H4 (cell line): Measurements from ENCODE around the gene CLIC3. TPM values are rescaled to one million over a fixed set of nuclear protein-coding genes. Genes with fewer than 3 reads are reported as not detected.
"Not testable (repeated sequence)": the region's sequence is repeated elsewhere in the genome, so short reads cannot be mapped to it uniquely, and the experiment has no call there.

Experiments
- DNase-seq: peaks from one replicate; pipeline ENCODE4 v3.0.0-alpha.2; 2015; ENCODE audit warnings: low spot score
- total RNA-seq: library from RNA; depleted of rRNA; stranded (reverse); fragments of >200 nt; shearing (Covaris generic); gene quantifications from 2 replicates; pipeline ENCODE4 v1.2.3, GENCODE V29; 2014

The CLIC3 gene
- total RNA-seq, 1 experiment from 2014 or later: 0.64 TPM

DNA sequence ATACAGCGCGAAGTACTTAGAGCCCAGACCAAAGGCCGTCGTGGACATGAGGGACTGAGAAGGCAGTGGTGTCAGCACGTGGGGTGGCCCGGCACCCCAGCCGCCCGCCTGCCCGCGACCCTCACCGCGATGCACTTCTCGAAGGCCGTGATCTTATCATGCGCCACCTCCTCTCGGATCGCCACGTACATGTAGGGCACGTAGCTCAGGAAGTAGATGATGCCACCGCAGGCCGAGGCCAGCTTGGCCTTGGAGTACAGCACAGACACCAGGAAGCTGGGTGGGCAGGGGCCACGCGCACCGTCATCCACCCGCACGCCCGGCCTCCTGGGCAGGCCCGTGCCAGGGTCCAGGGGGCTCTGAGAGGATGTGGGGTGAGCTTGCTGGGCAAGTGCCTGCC is 20.7 kb upstream of the CLIC3 start:
- DNase-seq: no peak

DNA sequence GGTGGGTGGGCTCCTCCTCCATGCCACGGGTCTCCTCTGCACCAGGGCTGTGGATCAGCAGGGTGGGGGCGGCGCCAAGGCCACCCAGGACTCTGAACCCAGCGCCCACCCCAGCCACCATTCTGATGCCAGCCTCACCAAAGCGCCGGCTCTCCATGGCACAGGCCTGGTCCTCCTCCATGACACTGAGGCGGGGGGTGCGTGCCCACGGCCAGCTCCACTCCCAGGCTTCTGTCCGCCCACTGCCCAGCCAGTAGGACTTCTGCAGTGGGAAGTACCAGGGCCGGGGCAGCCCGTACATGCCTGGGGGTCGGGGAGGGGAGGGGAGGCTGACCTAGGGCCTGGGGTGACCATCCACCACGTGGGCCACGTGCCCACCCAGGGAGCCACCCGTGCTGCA is 20.1 kb upstream of the CLIC3 start:
- DNase-seq: no peak

GRCh38 chr9:137015976-137016375 is 19.6 kb upstream of the CLIC3 start:
- no peak for DNase-seq

GRCh38 chr9:137015540-137015930 is 19.2 kb upstream of the CLIC3 start:
- DNase-seq: no peak

GRCh38 chr9:137014776-137015539 is 18.6 kb upstream of the CLIC3 start:
- no peak for DNase-seq

GRCh38 chr9:137014166-137014565 is 17.8 kb upstream of the CLIC3 start:
- no peak for DNase-seq

DNA sequence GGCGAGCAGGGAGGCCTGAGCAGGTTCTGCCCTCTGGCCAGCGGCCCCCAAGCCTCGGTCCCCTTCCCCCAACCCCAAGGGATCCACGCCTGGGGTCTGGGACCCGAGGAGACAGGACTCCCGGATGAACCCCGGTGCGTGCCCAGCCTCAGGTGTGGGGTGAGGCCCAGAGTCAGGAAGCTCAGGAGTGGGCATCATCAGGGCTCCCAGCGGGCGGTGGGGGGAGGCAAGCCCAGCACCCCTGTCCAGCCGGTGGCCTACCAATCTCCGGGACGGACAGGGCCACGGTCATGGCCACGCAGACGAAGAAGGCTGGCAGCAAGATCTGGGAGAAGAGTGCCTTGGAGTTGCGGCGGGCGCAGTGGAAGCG is 17.2 kb upstream of the CLIC3 start:
- no peak for DNase-seq

GRCh38 chr9:137012694-137013570 is 16.6 kb upstream of the CLIC3 start:
- DNase-seq: no peak

- DNase-seq: no peak
Observed at GRCh38 chr9:137011907-137012675, 15.7 kb upstream of the CLIC3 start.

DNA sequence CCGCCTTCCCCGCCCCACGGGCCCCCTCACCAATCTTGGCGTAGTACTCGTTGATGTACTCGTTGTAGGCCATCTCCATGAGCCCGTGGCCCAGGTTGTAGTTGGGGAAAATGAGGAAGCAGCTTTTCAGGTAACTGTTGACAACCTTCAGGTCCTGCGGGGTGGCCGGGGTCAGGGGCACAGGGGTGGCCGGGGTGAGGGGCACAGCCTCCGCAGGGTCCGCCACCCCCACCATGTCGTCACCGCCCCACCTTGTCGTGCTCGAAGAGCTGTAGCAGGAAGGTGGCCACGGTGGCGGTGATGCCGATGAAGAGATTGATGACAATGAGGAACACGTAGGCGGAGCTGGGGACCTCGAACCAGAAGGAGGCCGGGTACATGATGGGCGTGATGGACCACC is 14.8 kb upstream of the CLIC3 start:
- no peak for DNase-seq

GRCh38 chr9:137009938-137010732 is 13.8 kb upstream of the CLIC3 start:
- no peak for DNase-seq

- no peak for DNase-seq
Observed at GRCh38 chr9:137009217-137009616, 12.8 kb upstream of the CLIC3 start.

DNA sequence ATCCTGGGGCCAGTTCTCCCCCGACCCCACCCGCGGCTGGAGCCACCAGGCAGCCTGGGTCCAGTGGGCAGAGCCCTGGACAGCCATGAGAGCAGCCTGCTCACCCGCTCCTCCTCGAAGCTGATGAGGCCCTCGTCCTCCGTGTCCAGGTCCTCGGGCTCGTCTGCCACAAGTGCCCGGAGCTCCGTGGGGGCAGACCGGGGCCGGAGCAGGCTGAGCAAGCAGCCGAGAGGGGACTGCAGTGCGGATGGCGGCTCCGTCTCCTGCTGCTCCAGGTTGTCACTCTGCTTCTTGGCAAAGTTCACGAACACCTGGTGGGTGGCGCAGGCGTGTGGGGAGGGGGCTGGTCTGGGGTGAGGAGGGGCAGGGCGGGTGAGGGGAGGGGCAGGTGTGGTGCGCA is 11.9 kb upstream of the CLIC3 start:
- no peak for DNase-seq

GRCh38 chr9:137007816-137008270 is 11.5 kb upstream of the CLIC3 start:
- no peak for DNase-seq

- DNase-seq: peak; percentile 44
Observed at GRCh38 chr9:137007108-137007815, 10.9 kb upstream of the CLIC3 start.

DNA sequence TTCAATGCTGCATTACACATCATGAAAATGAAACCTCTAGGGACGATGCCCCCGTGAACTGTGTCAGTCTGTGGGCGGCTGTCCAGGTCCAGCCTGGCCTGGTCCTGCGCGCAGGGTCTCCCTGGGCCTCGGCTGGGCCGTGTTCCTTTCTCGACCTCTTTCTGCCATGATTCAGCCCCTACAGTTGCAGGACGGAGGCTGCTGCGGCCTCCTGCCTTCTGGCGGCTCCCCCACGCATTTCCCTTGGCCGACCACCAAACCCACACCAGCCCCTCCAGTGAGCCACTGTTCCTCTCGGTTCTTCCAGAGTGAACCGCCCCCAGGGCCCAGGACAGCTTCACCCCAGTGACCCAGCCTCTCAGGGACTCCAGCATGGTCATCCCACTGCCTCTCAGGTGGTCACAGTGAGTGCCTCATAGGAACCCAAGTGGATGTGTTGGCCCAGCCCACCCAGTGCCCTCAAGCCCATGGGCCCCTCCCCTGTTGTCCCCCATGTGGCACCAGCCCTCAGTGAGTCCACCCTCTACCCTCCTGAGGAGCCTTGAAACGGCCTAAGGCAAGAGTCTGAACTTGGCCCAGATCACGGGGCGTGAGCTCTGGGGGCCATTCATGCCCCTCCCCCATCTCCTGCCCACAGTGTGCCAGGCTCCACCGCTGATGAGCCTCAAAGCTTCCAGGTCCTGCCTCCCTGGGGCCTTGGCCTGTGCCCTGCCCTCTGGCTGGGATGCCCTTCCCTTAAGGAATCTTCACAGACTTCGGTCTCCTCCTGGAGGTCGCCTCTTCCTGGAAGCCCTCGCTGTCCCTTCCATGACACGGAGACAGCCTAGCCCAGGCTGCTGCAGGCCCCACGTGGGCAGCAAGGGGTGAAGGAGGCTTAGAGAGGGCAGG is 10.0 kb upstream of the CLIC3 start:
- no peak for DNase-seq

GRCh38 chr9:137004285-137004684 is 7.9 kb upstream of the CLIC3 start:
- DNase-seq: not testable (repeated sequence)

GRCh38 chr9:137002646-137003041 is 6.3 kb upstream of the CLIC3 start:
- DNase-seq: no peak

DNA sequence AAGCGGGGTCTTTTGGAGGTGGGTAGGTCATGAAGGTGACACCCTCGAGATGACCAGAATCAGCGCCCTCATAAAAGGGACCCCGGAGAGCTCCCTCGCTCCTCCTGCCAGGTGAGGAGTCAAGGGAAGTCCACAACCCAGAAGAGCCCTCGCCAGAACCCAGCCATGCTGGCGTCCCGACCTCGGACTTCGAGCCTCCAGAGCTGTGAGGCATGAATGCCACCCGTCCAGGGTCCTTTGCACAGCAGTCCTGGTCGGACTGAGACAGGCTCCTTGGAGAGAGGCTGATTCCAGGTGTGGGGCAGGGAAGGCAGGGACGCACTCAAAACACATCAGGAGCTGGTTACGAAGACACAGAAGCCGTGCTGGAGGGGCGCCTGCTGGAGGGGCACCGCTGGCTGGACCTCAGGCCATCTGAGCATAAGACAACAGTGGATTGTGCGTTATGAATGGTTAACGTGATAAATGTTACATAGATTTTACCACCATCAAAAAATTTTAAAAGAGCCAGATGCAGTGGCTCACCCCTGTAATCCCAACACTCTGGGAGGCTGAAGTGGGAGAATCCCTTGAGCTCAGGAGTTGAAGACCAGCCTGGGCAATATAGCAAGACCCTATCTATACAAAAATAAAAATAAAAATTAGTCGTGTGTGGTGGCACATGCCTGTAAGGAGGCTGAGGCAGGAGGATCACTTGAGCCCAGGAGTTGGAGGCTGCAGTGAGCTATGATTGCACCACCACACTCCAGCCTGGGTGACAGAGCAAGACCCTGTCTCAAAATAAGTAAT is 5.7 kb upstream of the CLIC3 start:
- no peak for DNase-seq
